ENCODE results near the gene WDFY2. TPM values are rescaled to one million over a fixed set of nuclear protein-coding genes. Genes with fewer than 3 reads are reported as not detected.
A peak's percentile ranks its signal among the peaks of the same experiment; 100 is the strongest.

The WDFY2 gene
- total RNA-seq, 2 donors from 2014 or later, result 25.7 to 31.9 TPM

DNA sequence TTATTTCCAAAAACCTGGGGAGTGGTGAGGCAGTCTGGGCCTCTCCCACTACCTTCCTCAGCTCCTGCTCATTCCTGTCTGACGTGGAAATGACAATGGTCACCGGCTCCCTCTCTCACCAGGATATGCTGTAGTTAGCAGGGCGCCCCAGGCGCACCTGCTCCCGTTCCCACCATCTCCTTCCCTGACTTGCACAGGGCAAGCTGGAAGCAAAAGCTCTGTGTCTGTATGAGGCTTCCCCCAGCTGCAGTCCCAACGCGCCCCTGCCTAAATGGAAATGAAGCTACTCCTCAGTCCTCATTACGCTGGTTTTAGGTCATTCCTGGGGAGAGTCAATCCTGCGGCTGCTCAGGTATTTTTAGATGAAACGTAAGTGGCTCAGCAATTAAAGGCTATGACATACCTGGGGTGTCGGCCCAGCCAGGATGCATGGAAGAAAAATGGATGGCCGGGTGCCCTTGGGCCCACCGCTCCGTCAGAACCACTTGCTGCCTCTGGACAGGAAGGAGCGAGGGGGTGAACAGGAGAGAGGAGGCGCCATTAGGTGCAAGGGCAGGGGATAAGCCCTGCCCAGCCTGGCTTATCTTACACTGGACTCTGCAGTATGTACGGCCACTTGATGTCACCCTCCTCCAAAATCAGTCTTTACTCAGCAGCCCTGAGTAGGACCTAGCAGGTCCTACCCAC, 187.3 kb downstream of the WDFY2 start:
- 25 to 37% methylated on average over 11 to 17 of the region's 17 CpGs for WGBS, 2 donors
- intact Hi-C loops (cut with DNase I), result no loop called here
- peak; percentile 90 to 94 (median 92) for DNase-seq
- H3K36me3 ChIP-seq (replicated peaks in 1 of 2; ENCODE audit: insufficient read depth in 1 of 2, low read depth in 2 of 2), result no peaks in the 10 kb centered on the region
- peak; percentile 71 for ATAC-seq
- no peaks in the 10 kb centered on the region for H3K9me3 ChIP-seq
- no peaks in the 10 kb centered on the region for H3K27me3 ChIP-seq
- H3K4me1 ChIP-seq, result peaks cover 66% of the 10 kb centered on the region
- peak overlapping the region; percentile 90 to 98 (median 97) for H3K27ac ChIP-seq
- TF ChIP-seq, protein P1, sequence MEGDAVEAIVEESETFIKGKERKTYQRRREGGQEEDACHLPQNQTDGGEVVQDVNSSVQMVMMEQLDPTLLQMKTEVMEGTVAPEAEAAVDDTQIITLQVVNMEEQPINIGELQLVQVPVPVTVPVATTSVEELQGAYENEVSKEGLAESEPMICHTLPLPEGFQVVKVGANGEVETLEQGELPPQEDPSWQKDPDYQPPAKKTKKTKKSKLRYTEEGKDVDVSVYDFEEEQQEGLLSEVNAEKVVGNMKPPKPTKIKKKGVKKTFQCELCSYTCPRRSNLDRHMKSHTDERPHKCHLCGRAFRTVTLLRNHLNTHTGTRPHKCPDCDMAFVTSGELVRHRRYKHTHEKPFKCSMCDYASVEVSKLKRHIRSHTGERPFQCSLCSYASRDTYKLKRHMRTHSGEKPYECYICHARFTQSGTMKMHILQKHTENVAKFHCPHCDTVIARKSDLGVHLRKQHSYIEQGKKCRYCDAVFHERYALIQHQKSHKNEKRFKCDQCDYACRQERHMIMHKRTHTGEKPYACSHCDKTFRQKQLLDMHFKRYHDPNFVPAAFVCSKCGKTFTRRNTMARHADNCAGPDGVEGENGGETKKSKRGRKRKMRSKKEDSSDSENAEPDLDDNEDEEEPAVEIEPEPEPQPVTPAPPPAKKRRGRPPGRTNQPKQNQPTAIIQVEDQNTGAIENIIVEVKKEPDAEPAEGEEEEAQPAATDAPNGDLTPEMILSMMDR (IDR thresholded peaks at IDR 0.05), result peak in 4 of 7 experiments; percentile 26 to 52 (median 35)
- peak; percentile 4 to 74 (median 71) for TF ChIP-seq POLR2A (IDR thresholded peaks at IDR 0.05)
- H3K4me3 ChIP-seq, result no peak overlapping the region

DNA sequence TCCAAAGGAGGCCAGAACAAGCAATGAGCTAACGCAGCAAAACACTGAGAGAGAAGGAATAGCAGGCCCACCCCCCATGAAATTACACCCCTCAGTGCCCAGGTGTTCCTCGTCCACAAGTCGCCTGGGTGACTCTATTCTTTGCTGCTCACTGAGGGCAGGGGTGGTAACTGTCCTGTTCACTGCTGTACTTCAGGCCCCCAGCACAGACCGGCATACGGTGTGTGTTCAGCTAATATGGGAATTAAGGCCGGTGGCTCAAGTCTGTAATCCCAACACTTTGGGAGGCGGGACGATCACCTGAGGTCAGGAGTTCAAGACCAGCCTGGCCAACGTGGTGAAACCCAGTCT, 187.8 kb downstream of the WDFY2 start:
- Histone ChIP-seq H3K27me3 (no peaks in the 10 kb centered on the region), H3K4me1 (peaks cover 69% of the 10 kb centered on the region), H3K27ac (peak overlapping the region; percentile 90 to 98 (median 97)), H3K9me3 (no peaks in the 10 kb centered on the region), H3K36me3 (replicated peaks in 1 of 2; ENCODE audit: insufficient read depth in 1 of 2, low read depth in 2 of 2) (no peaks in the 10 kb centered on the region), H3K4me3 (no peak overlapping the region)
- DNase-seq (no peak), ATAC-seq (no peak)
- TF ChIP-seq POLR2A (IDR thresholded peaks at IDR 0.05), result no peak
- TF ChIP-seq, protein P1 (IDR thresholded peaks at IDR 0.05), result no peak
- intact Hi-C loops (cut with DNase I), result no loop called here
- WGBS, 2 donors, result 47 to 67% methylated on average over 9 of the region's 9 CpGs

DNA sequence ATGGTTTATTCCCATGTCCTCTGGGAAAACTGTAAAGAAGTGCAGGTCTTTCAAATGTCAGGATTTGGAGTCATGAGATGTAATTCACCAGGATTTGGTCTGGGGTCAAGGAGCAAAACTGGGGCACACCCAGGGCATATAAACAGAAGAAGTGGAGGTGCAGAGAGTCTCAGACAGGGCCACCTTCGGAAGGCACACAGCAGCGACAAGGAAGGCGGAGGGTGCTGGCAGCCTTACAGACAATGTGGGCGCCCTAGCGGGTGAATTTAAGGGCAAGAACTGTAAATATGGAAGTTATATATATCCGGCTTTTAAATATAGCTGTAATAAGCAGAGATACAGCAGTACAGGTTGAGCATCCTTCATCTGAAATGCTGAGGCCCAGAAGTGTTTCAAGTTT, 188.5 kb downstream of the WDFY2 start:
- no peak for ATAC-seq
- intact Hi-C loops (cut with DNase I), result no loop called here
- Histone ChIP-seq H3K9me3 (no peaks in the 10 kb centered on the region), H3K27me3 (no peaks in the 10 kb centered on the region), H3K36me3 (replicated peaks in 1 of 2; ENCODE audit: insufficient read depth in 1 of 2, low read depth in 2 of 2) (no peaks in the 10 kb centered on the region), H3K4me3 (no peak overlapping the region), H3K27ac (peak overlapping the region; percentile 90 to 98 (median 97)), H3K4me1 (peaks cover 71% of the 10 kb centered on the region)
- WGBS, 2 donors, result 72 to 81% methylated on average over 6 of the region's 6 CpGs
- DNase-seq, result no peak
- TF ChIP-seq, protein P1 (IDR thresholded peaks at IDR 0.05), result no peak
- TF ChIP-seq POLR2A (IDR thresholded peaks at IDR 0.05), result no peak

DNA sequence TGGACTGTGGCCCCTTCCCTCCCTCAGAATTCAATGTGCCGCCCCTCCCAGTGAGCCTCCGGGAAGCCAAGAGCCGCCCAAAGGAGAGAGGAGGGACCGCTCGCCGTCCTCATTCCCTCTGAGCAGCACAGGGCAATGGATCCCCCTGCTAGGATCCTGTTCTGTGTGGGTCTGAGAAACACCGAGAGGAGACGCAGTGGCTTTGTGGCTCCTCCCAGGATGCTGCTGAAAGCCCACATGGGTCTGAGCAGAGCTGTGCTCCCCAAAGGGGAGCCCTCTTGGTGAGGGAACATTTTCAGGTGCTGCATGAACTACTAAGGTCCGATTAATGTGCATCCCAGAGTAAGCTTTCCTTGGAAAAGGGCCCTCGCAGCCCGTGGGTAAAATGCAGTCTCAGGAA, 189.3 kb downstream of the WDFY2 start:
- ATAC-seq (no peak), DNase-seq (no peak)
- Histone ChIP-seq H3K4me3 (no peak overlapping the region), H3K36me3 (replicated peaks in 1 of 2; ENCODE audit: insufficient read depth in 1 of 2, low read depth in 2 of 2) (no peaks in the 10 kb centered on the region), H3K27me3 (no peaks in the 10 kb centered on the region), H3K9me3 (no peaks in the 10 kb centered on the region), H3K27ac (peak overlapping the region; percentile 42 to 98 (median 94)), H3K4me1 (peaks cover 72% of the 10 kb centered on the region)
- 92 to 100% methylated on average over 1 to 11 of the region's 11 CpGs for WGBS, 2 donors
- no peak for TF ChIP-seq POLR2A (IDR thresholded peaks at IDR 0.05)
- TF ChIP-seq, protein P1 (IDR thresholded peaks at IDR 0.05), result no peak
- intact Hi-C loops (cut with DNase I), result no loop called here

DNA sequence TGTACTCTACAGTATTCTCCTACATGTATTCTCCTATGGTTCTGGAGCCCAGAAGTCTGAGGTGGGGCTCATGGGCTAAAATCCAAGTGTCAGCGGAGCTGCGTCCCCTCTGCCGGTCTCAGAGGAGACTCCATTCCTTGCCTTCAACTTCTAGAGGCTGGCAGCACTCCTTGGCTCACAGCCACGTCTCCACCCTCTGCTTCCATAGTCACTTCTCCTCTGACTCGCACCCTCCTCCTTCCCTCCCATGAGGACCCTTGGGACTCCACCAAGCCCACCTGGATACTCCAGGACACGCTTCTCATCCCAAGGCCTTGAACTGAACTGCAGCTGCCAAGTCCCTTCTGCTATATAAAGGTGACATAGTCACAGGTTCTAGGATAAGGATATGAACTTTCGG, 191.9 kb downstream of the WDFY2 start:
- H3K27ac ChIP-seq, result peak overlapping the region; percentile 65 to 95 (median 88)
- intact Hi-C loops (cut with DNase I), result no loop called here
- no peaks in the 10 kb centered on the region for H3K36me3 ChIP-seq (replicated peaks in 1 of 2; ENCODE audit: insufficient read depth in 1 of 2, low read depth in 2 of 2)
- H3K27me3 ChIP-seq, result no peaks in the 10 kb centered on the region
- peak; percentile 56 to 79 (median 70) for DNase-seq
- ATAC-seq, result no peak
- TF ChIP-seq POLR2A (IDR thresholded peaks at IDR 0.05), result no peak
- peaks cover 70% of the 10 kb centered on the region for H3K4me1 ChIP-seq
- H3K4me3 ChIP-seq, result no peak overlapping the region
- 52 to 55% methylated on average over 7 of the region's 7 CpGs for WGBS, 2 donors
- no peaks in the 10 kb centered on the region for H3K9me3 ChIP-seq

Data from body of pancreas (tissue), 4 donors.